ENCODE measurements around the gene PRKAG2. TPM values are rescaled to one million over a fixed set of nuclear protein-coding genes. Genes with fewer than 3 reads are reported as not detected.

The PRKAG2 gene
- total and polyA plus RNA-seq, 8 donors, result 19.9 to 302 (median 60.9) TPM

DNA sequence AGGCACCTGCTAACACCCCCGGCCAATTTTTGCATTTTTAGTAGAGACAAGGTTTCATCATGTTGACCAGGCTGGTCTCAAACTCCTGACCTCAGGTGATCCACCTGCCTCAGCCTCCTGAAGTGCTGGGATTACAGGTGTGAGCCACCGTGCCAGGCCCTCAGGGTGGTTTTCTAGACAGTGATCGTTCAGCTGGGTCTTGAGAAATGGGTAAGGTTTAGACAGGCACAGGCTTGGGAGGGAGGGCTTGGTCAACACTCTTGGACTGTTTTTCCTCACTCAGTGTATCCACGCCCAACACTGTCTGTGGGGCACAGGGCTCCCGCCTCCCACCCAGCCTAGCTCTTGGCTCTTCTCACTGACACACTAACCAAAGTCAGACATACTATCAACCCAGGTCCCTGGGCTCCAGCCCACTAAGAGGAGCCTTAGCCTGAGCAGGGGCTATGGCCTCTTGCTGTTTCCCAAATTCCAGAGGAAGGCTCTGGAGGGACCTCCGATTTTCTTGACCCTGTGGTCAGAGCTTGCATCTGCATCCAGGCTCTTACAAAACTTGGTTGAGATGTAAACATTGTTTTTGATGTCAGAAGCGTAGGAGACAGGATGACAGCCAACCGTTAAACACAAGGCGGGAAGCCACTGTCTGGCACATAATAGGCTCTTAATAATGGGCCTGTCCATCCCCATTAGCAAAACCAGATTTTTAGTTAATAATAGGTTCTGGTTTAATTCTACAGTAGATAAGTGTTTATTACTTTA, 143.9 kb downstream of the PRKAG2 start:
- peaks cover under 1 to 27% (median 12%) of the 10 kb centered on the region in 4 donors for H3K4me1 ChIP-seq
- no peaks in the 10 kb centered on the region for H3K27me3 ChIP-seq
- 85 to 90% (median 87%) methylated on average over 9 of the region's 9 CpGs for WGBS, 5 donors
- H3K36me3 ChIP-seq, result peaks cover 0 to 4% (median 0%) of the 10 kb centered on the region in 4 donors
- intact Hi-C loops (cut with DNase I; ENCODE audit: low total_unique reads), result no loop called here
- TF ChIP-seq POLR2AphosphoS5 (IDR thresholded peaks at IDR 0.05) (no peak), EP300 (IDR thresholded peaks at IDR 0.05) (no peak), POLR2A (IDR thresholded peaks at IDR 0.05) (no peak)
- TF ChIP-seq, protein P1, sequence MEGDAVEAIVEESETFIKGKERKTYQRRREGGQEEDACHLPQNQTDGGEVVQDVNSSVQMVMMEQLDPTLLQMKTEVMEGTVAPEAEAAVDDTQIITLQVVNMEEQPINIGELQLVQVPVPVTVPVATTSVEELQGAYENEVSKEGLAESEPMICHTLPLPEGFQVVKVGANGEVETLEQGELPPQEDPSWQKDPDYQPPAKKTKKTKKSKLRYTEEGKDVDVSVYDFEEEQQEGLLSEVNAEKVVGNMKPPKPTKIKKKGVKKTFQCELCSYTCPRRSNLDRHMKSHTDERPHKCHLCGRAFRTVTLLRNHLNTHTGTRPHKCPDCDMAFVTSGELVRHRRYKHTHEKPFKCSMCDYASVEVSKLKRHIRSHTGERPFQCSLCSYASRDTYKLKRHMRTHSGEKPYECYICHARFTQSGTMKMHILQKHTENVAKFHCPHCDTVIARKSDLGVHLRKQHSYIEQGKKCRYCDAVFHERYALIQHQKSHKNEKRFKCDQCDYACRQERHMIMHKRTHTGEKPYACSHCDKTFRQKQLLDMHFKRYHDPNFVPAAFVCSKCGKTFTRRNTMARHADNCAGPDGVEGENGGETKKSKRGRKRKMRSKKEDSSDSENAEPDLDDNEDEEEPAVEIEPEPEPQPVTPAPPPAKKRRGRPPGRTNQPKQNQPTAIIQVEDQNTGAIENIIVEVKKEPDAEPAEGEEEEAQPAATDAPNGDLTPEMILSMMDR (IDR thresholded peaks at IDR 0.05), result no peak
- H3K27ac ChIP-seq, result no peak overlapping the region
- no peak overlapping the region for H3K4me3 ChIP-seq
- no peak for DNase-seq
- no peaks in the 10 kb centered on the region for H3K9me3 ChIP-seq

DNA sequence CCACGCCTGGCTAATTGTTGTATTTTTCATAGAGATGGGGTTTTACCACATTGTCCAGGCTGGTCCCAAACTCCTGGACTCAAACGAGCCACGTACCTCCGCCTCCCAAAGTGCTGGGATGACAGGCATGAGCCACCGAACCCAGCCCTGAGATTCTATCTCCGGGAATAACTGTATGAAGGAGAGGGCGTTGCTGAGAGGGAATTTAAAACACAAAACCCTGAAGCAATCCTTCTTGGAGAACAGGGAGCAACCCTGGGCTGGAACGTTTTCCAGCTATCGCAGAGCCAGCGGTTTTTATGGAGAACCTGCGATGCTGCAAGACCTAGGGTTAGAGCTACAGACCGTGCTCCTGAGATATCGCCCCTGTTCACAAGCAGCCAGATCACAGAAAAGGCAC, 144.6 kb downstream of the PRKAG2 start:
- no peak for DNase-seq
- TF ChIP-seq POLR2A (IDR thresholded peaks at IDR 0.05) (no peak), EP300 (IDR thresholded peaks at IDR 0.05) (no peak), POLR2AphosphoS5 (IDR thresholded peaks at IDR 0.05) (no peak)
- TF ChIP-seq, protein P1 (IDR thresholded peaks at IDR 0.05), result no peak
- peaks cover 0 to 4% (median 0%) of the 10 kb centered on the region in 4 donors for H3K36me3 ChIP-seq
- no peak overlapping the region for H3K4me3 ChIP-seq
- H3K27me3 ChIP-seq, result no peaks in the 10 kb centered on the region
- 84 to 94% (median 90%) methylated on average over 12 to 13 of the region's 13 CpGs for WGBS, 5 donors
- peaks cover 7 to 32% (median 19%) of the 10 kb centered on the region in 4 donors for H3K4me1 ChIP-seq
- intact Hi-C loops (cut with DNase I; ENCODE audit: low total_unique reads), result no loop called here
- no peaks in the 10 kb centered on the region for H3K9me3 ChIP-seq
- no peak overlapping the region for H3K27ac ChIP-seq

DNA sequence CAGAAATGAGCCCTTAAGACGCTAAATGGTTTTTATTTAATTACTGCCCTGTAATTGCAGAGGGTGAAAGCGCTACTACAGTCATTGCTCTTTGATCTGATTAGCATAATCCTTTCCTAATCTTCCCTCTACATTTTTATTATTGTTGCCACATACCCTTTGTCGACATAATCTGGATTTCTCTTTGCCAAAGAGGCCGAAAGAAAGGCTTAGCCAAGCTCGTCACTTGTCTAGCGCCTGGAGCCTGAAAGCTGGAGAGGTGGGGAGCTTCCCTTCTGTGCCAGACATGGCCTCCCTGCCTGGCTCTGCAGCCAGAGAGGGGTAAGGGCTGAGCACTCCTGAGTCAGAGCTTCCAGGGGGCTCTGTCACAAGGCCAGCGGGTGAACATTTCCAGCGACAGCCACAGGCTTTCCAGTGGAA, 145.9 kb downstream of the PRKAG2 start:
- Histone ChIP-seq H3K27me3 (no peaks in the 10 kb centered on the region), H3K36me3 (peaks cover 0 to 4% (median 0%) of the 10 kb centered on the region in 4 donors), H3K4me3 (no peak overlapping the region), H3K9me3 (no peaks in the 10 kb centered on the region), H3K27ac (no peak overlapping the region), H3K4me1 (peaks cover 13 to 30% (median 18%) of the 10 kb centered on the region in 4 donors)
- TF ChIP-seq POLR2A (IDR thresholded peaks at IDR 0.05) (no peak), EP300 (IDR thresholded peaks at IDR 0.05) (no peak), POLR2AphosphoS5 (IDR thresholded peaks at IDR 0.05) (no peak)
- TF ChIP-seq, protein P1 (IDR thresholded peaks at IDR 0.05), result no peak
- intact Hi-C loops (cut with DNase I; ENCODE audit: low total_unique reads), result no loop called here
- WGBS, 5 donors, result 70 to 87% (median 79%) methylated on average over 8 of the region's 8 CpGs
- no peak for DNase-seq

DNA sequence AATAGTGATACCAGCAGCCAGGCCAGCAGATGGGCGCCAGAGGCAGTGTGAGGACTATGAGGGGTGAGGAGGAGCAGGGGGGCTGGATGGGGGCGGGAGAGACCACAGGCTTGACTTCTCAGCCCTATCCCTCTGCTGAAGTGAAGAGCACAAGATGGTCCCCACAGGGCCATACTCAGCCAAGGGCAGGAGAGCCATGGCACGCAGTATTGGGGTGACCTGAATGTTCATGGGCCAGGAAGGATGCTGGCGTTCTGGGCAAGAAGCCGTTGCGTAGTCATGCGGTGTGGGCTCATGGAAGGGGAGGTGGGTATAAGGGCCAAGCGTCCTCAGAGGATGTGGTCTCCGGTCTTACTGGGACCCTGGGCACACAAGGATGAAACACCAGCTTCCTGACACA, 146.3 kb downstream of the PRKAG2 start:
- DNase-seq, result no peak
- intact Hi-C loops (cut with DNase I; ENCODE audit: low total_unique reads), result no loop called here
- no peaks in the 10 kb centered on the region for H3K27me3 ChIP-seq
- H3K9me3 ChIP-seq, result no peaks in the 10 kb centered on the region
- H3K4me3 ChIP-seq, result no peak overlapping the region
- peaks cover 0 to 4% (median 0%) of the 10 kb centered on the region in 4 donors for H3K36me3 ChIP-seq
- TF ChIP-seq POLR2A (IDR thresholded peaks at IDR 0.05), result no peak
- no peak for TF ChIP-seq POLR2AphosphoS5 (IDR thresholded peaks at IDR 0.05)
- no peak for TF ChIP-seq EP300 (IDR thresholded peaks at IDR 0.05)
- TF ChIP-seq, protein P1 (IDR thresholded peaks at IDR 0.05), result no peak
- no peak overlapping the region for H3K27ac ChIP-seq
- WGBS, 5 donors, result 85 to 95% (median 95%) methylated on average over 9 of the region's 9 CpGs
- peaks cover 13 to 30% (median 18%) of the 10 kb centered on the region in 4 donors for H3K4me1 ChIP-seq
